Epithelial cell of esophagus (primary cell): Measurements from ENCODE around the gene TMEM14C.

Experiments used
- DNase-seq: peaks from one replicate; pipeline ENCODE4 v3.0.0; 2010; ENCODE audit warnings: low read depth
- H3K4me3 ChIP-seq: 2 replicates; pipeline ENCODE4 v1.5.1; 2011; ENCODE audit warnings: mild to moderate bottlenecking, low read length, control low read depth
- CTCF ChIP-seq: IDR thresholded peaks from 2 replicates; pipeline ENCODE4 v1.5.1; 2011; ENCODE audit warnings: low read depth, mild to moderate bottlenecking, low read length, control low read depth, inconsistent platforms; ENCODE audit not compliant: insufficient read depth; ENCODE audit errors: missing control alignments

TMEM14C gene

GRCh38 chr6:10722820-10723566 is at the start of gene TMEM14C:
Gene TMEM14C, plus strand, starts transcription at chr6:10723070. Its CDS starts 1,544 bp downstream, at chr6:10724614.
- peak; percentile 99 for DNase-seq
- TF ChIP-seq CTCF, result no peak
- peak within 1 kb of the TSS; percentile 91 for H3K4me3 ChIP-seq

GRCh38 chr6:10676403-10676802 is 46.5 kb upstream of the TMEM14C start:
- DNase-seq, result no peak
- no peak for TF ChIP-seq CTCF
- H3K4me3 ChIP-seq, result no peak overlapping the region

GRCh38 chr6:10678456-10678855 is 44.4 kb upstream of the TMEM14C start:
- no peak for TF ChIP-seq CTCF
- no peak overlapping the region for H3K4me3 ChIP-seq
- DNase-seq, result no peak

- no peak for DNase-seq
- no peak overlapping the region for H3K4me3 ChIP-seq
- TF ChIP-seq CTCF, result no peak
These were observed 41.1 kb upstream of the TMEM14C start for GRCh38 chr6:10681795-10682194.

- H3K4me3 ChIP-seq, result no peak overlapping the region
- DNase-seq, result no peak
- TF ChIP-seq CTCF, result no peak
These were observed 40.4 kb upstream of the TMEM14C start for GRCh38 chr6:10682355-10682988.

- TF ChIP-seq CTCF, result no peak
- H3K4me3 ChIP-seq, result no peak overlapping the region
- no peak for DNase-seq
These were observed 38.3 kb upstream of the TMEM14C start for GRCh38 chr6:10684618-10685017.
